ENCODE measurements around the gene ALS2.

The ALS2 gene

DNA sequence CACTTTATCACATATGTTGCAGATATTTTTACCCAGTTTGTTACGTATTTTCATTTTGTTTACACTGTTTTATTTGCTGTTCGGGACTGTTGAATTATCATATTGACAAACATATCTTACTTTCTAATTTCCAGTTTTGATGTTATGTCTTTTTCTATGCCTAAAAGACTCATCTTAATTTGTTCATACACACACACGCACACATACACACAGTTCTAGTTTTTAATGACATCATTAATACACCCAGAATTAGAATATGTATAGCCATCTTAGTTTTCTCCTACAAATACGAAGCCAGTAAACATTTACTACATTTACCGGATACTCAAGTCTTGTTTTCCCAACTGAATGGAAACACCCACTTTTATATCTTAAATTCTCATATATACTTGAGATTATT, 29.2 kb downstream of the ALS2 start:
- DNase-seq = no peak

DNA sequence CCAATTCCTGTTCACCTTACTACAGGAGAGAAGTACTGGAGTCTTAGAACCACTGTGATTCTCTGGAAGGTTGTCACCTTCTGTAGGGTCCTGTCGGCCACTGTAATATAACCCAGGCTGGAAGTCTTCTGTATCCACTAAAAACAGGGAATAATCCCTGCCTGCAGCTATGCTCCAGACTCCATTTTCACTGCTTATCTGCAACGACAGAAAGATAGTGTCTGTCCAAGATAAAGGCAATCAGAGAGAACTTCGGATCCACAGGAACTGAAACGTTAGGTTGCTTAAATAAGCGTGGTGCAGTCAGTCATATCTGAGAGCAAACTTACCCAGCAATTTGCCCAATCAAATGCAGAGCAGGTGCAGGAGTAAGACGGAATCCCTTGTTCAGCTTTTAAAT, 34.2 kb downstream of the ALS2 start:
- DNase-seq = no peak

DNA sequence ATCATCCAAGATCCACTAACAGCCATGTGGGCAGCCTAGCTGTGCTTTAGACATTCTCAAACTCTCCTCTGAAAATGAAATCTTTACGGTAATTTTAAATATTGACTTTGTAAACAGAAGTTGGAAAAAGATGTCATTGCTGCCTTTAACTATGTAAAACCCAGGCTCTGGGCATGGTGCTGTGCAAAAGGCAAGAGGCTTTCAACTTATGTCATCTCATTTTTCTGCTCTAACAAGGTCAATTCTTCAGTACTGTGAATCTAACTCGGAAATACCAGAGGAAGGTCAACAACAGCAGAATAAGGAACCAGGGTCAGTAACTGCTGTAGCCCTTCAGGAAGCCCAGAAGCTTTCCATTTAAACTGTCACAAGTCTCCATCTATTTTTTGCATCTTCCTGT, 45.2 kb downstream of the ALS2 start:
- no peak for DNase-seq

DNA sequence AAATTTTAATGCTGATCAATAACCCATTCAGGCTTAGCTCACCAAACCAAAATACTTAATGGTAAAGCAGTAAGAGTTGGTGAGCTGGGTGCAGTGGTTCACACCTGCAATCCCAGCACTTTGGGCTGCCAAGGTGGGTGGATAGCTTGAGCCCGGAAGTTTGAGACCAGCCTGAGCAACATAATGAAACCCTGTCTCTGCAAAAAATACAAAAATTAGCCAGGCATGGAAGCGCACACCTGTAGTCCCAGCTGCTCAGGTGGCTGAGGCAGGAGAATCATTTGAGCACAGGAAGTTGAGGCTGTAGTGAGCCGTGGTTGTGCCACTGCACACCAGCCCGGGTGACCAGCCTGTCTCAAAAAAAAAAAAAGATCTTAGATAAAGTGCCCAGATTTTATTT, 46.6 kb downstream of the ALS2 start:
- no peak for DNase-seq

DNA sequence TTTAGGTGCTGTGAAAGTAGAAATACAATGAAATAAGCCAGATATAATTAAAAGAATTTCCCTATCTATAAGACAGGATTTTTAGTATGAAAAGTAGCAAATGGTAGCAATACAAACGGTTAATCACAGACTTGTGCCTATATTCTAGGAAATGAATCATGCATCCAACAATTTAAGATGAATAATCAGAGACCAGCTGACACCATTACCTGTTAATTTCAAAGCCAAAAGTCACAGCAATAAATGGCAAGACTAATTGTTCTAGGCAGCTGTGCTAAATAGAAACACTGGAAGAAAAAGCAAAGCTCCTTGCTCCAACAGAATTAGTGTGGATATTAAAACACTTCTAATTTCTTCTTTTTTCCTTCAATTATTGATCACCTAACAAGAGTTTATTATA, 47.2 kb downstream of the ALS2 start:
- no peak for DNase-seq

DNA sequence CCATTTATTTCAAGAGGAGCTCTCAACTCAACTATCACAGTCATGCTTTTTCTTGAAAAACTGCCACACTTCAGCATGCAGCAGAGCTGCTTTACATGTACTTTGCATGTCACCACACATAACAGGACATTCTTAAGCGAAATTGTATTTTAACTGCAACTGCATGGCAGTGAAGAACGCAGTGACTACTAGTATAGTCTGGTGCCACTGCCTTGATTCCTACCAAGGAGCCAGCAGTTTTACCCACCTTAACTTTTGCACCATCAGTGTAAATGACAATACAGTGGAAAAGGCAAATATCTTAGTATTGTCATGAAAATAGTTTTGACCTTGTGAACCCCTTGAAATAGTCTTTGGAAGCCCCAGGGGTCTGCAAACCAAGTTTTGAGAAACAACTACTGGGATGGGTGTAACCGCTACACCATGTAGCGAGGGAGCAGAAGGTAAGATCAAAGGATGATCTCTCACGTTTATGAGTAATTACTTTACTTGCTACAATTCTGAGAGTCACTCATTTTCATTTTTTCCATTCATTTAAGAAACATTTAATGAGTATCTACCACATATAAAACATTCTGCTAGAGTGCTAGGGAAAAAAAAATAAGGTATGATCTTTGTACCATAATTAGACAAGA, 50.0 kb downstream of the ALS2 start:
- no peak for DNase-seq

DNA sequence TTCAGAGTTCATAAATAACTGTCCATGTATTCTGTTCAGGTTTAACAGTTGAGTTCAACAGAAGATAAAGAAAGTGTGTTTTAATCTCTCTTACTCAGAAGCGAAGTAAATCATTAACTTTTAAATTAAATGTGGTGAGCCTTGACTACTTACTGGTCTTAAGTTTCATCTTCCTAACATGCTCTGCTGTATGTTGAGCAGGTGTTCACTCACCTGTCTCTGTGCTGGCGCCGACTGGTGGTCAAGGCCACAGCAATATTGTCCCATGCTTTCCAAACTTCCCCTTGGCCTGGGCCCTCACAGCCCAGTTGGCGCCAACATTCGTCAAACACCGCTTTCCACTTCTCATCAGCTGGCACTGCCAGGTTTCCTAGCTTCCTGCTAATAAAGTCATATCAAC, 65.3 kb downstream of the ALS2 start:
- no peak for DNase-seq

DNA sequence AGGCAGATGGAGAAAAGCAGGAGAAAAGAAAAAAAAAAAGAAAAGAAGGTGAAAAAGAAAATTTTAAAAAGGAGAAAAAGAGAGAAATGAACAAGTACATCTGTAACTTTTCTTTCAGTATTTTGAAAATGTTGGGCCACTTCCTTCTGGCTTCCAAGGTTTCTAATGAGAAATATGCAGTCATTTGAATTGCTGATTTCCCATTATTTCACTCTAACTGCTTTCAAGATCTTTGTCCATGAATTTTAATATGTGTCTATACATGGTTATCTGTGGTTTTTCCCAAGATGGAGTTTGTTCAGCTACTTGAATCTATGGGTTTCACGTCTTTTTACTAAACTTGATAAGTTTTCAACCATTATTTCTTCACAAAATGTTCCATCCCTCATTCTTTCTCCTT, 68.0 kb downstream of the ALS2 start:
- no peak for DNase-seq

DNA sequence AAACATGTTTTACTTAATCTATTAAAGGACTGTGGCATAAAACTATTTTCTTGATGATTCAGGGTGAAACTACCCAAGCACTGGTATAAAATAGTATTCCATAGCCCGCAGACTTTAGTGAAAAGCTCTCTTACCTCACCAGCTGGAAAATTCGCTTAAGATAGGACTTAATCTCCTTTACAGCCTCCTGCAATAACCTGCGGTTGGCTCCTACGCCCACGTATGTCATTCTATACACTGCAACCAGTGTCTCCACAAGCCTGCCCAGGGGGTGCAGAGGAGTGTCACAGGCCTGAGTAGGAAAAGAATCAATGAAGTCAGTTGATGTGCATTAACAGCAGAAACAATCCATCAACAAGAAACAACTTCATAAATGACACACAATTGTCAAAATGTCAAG, 71.0 kb downstream of the ALS2 start:
- no peak for DNase-seq

DNA sequence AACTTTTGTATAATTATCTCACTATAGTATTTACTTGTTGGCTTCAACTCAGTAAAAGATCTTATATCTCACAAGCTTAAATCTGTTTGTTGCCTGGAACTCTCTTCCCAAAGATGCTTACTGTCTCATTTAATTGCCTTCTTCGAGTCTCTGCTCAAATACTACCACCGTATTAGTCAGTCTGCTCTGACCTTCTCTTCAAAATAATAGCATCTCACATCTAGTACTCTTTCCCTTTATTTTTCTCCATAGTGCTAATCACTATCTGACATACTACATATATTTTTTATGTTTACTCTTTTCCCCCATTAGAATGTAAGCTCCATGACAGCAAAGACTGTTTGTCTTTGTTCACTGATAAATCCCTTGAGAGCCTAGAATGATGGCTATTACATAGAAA, 71.7 kb downstream of the ALS2 start:
- DNase-seq = no peak

DNA sequence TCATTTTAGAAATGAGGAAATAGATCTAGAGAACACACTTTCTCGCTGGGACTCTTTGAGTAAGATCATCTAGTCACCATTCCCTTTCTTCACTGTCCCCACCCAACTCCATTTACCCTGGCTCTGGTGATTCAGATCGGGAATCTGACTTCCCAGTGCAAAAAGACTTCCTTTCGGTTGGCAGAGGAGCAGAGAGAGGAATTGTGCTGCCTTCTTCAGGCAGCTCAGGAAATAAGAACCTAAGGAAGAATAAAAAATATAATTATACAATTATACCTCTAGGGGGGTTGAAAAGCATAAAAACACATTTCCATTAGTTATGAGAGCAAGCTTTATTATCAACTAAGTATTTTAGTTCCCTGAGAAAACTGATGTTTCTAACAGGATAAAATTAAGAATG, 73.0 kb downstream of the ALS2 start:
- no peak for DNase-seq

DNA sequence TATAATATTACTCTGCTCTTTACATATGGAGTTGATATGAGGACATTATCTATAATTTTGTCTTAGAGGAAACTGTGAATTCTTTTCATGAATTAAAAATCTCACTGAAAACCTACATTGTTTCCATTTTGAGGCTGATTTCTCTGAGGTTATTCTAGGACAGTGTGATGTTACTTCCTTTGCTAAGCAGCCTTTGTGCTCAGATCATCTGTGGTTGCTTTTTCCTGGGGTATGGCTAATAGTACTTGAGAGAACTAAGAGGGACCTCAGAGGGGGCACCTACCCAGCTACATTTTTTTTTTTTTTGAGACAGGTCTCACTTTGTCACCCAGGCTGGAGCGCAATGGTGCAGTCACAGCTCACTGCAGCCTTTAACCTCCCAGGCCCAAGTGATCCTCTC, 73.6 kb downstream of the ALS2 start:
- DNase-seq = no peak

DNA sequence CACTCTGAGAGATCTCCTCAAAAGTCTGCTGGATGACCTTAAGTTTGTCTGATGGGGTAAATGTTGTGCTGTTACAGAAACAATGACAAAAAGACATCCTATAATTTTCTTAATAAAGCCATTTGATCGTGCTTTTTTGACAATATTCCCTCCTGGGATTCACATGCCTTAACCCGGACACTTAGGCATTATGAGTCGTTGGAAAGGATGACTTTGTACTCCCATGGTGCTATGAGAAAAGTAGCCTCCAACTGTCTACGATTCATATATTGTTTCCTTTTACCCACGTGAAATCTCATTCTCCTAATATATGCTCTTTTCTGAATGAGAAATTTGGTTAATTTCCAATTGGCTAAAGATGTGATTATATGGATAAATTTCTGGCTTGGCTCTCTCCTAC, 76.2 kb downstream of the ALS2 start:
- DNase-seq = no peak

DNA sequence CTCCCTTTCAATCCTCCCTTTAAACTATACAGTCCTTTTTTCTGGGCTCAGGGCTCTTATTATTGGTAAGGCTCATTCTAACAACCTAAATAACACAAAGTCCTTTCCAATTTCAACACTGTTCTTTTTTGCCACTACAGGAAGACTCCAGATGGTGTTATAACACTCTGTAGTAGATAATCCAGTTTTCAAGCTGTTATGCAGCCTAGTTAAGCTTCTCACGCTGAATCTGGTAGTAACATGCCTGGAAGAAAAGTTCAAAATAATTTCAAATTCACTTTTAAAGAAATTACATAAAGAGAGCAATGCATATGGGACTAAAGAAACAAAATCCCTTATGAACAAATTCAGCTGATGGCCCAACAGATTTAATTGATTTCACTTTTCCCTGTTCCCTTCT, 79.1 kb downstream of the ALS2 start:
- no peak for DNase-seq

DNA sequence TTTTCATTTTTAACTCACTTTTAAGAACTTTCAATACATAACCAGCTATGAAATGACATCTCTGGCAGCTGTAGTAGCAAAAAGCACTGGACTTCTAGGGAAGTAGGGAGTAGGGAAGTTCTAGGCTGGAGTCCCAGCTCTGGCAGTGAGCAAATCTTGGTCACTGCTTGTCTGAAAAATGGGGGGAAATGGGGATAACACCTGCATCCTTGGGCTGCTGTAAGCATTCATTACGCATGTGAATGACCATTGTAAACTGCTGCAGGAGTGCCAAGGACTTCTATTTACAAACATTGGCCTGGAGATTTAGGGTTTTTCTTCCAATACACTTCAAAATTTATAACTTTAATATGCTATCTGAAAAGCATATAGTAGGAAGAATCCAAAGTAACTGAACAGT, 81.3 kb downstream of the ALS2 start:
- no peak for DNase-seq

DNA sequence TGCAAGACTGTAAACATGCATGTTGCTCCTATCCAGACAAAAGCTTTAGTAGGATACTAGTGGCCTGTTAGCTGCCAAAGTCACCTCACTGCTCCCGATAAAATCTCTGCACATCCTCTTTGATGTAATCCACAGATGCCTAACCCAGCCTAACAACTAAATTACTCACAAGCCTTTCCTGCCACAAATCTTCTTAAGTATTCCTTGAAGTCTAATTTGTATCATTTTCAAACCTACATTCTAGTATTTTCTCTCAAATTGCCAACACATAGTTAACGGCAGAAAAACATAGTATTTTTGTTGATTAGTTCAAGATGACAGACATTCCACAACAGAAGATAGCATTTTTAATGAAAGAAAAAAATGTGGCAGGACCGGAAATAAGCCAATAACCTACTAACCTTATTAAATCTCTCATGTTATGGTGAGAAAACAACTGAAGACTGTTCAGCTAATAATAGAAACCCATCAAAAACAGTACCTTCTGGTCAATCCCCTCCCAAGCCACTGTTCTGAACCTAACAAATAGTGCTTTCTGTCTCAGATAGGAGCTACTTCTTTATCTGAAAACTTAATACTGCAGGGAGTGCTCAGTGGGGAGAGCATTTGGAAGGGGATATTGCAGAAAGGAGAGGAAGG, 82.0 kb downstream of the ALS2 start, which contains the start of gene MPP4:
TSS of gene MPP4 (minus strand) at position 57 of the 639 bp plus-strand sequence. CDS start 4,690 bp downstream, outside the sequence.
- no peak for DNase-seq

DNA sequence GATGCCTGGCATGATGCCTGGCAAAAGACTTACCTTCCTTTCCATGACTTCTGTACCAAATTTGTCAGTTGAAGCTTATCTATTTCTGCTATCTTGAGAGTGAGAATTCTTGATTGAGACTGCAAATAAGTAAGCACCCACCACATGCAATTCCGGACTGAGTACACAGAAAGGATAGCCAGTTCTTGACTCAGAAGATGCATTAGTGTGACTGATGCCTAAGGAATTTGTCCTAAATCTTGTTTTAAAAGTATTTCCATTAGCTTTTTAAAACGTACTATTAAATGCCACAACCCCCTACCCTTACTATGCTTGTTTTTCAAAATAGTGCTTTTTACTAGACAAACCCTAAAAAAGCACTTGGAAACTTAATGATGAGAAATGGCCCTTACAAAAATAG, 82.8 kb downstream of the ALS2 start:
- DNase-seq = no peak

DNA sequence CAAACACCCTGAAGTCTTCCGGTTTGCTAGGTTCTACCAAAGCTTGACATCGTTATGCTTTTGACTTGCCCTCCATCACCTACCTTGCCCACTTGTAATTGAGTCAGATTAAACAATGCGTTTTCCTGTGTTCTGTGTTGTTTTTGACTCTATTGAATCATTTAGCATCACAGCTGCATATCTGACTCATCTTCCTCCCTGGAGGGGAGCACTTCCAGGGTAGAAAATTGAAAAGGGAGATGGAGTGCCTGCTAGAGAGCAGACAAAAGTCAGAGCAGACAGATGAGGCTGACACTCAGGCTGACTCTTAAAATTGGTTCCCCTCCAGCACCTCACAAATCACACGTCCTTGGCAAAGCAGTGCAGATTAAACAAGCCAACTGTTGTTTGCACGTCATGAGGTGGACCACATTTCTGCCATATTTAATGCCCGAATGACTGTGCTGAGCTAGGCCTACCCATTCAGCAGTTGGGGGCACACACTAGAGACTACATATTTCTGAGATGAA, 84.5 kb downstream of the ALS2 start:
- no peak for DNase-seq

DNA sequence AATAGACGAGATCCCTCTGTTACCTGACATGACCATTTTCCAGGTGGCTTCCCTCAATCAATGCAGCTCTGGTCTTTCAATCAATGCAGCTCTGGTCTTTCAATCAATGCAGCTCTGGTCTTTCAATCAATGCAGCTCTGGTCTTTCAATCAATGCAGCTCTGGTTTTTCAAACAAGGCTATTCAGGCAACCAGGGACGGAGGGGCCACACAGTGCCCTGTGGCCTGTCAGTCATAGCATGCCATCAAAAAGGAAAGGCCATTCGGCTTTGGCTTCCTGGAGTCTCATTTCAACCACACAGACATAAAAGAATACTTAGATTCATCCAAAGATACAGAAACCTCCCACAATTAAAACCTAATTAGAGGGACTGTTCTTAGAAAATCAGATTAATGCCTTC, 95.6 kb downstream of the ALS2 start:
- DNase-seq = no peak

DNA sequence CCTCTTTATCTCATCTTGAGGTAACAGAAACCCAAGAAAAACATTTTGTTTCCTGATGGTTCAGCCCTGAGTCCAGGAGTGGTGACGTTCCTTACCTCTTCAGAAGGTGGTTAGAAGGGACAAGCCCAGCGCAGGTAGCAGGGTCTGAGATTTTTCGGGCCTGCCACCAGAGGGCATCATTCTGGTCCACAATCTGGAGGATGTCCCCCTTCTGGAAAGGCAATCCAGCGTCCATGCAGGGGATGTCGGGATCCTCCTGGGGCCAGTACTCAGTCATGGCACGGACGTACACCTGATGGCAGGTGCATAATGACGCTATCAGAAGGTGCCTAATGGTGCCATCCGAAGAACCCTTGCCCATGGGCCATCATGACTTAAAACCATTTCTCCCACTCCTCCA, 100.0 kb downstream of the ALS2 start:
- no peak for DNase-seq

DNA sequence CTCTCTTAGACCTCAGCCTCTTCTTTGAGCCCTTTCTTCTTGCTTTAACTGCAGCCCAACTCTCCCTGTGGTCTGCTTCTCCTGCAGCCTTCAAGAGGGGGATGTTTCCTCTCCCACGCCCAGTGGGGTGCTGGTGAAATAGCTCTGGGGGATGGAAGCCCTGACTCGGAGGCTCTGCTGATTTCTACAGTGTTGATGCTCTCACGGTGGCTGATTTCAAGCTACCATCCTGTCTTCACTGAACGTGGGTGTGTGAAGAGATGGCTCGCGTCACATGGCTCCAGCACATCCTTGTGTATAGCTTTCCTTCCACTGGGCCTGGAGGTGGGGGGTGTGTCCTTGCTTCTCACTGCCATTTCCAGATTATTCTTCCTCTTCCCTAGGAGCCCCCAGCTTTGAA, 102.3 kb downstream of the ALS2 start:
- DNase-seq = no peak

DNA sequence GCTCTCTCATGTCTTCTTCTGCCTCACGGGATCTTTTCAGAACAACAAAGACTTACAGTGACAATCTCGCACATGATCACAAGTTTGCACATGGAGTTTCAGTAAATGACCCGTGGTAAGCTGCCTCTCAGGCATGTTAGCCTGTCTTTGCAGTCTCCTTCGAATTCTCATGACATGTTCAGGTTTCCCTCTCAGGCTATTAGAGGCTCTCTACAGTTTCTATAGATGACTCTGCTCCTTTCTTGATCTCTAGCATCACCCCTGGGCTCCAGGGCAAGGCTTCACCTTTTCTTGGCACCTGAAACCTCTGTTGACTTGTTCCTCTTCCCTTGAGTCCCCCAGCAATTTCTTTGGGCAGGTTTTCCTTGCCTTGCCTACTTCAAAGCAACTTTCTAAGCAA, 105.3 kb downstream of the ALS2 start:
- no peak for DNase-seq

DNA sequence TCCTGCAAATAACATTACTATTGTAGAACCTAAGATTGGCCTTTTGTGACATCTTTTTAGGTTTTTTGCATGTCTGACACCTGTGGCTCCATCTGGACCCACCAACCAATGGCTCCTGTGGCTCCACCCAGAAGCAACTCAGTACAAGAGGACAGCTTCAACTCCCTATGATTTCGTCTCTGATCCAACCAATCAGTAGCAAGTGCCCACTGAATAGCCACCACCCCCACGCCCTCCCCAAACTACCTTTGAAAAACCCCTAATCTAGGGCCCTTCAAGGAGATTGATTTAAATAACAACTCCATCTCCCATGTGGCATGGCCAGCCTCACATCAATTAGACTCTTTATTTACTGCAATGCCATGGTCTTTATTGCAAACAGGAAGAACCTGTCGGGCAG, 105.9 kb downstream of the ALS2 start:
- DNase-seq = no peak

DNA sequence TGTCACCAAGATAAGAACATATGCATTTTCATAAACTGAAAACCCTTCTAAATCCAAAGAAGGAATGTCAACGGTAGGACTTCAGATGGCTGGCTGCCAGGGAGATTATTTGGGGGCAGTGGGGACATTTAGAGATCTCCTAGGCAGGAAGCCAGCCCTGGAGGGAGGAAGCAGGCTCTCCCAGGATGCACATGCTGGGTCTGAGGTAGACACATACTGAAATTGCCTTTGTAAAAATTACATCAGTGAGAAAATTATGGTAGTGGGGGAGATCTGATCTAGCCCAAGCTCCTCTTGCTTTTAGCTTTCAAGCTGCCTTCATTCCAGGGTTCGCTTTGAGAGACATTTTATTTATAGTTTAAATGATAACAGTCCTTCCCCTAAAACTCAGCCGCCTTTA, 106.4 kb downstream of the ALS2 start:
- no peak for DNase-seq

DNA sequence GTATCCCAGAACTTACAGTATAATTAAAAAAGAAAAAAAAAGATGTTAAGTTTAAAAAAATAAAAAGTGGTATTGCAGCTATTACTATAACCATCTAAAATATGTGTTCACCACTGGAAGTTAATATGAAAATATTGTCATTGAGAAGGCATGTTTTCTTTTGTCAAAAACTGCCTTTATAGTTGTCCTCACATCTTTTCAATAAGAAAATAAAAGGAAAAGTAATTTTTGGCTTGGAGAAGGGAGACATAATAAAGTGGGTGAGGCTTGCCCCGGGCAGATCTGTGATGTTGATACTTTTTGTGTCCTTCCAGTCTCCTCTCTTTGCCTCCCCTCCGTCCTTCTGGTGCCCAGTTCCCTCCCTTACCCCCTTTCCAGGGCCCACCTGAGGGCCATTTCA, 107.2 kb downstream of the ALS2 start:
- DNase-seq = no peak
